Measurements from ENCODE around the gene FBXL14.

The FBXL14 gene

GRCh38 chr12:1523558-1524050 lies 70.8 kb downstream of the FBXL14 start:
- Mint-ChIP-seq H3K4me3 (no peak overlapping the region), H3K36me3 (no peaks in the 10 kb centered on the region), H3K27me3 (peaks cover 57 to 67% of the 10 kb centered on the region in 2 donors), H3K27ac (no peak overlapping the region), H3K4me1 (peaks cover 7 to 12% of the 10 kb centered on the region in 2 donors), H3K9me3 (no peaks in the 10 kb centered on the region)
- DNase-seq (no peak), ATAC-seq (replicated peaks) (no peak)

- no peaks in the 10 kb centered on the region for H3K9me3 Mint-ChIP-seq
- no peaks in the 10 kb centered on the region for H3K36me3 Mint-ChIP-seq
- ATAC-seq (replicated peaks) (no peak), DNase-seq (no peak)
- no peak overlapping the region for H3K27ac Mint-ChIP-seq
- peaks cover 56 to 67% of the 10 kb centered on the region in 2 donors for H3K27me3 Mint-ChIP-seq
- H3K4me1 Mint-ChIP-seq: peaks cover 7 to 12% of the 10 kb centered on the region in 2 donors
- H3K4me3 Mint-ChIP-seq: no peak overlapping the region
Observed at GRCh38 chr12:1523046-1523445, 71.3 kb downstream of the FBXL14 start.

- peaks cover 0 to 2% of the 10 kb centered on the region in 2 donors for H3K36me3 Mint-ChIP-seq
- no peak overlapping the region for H3K4me3 Mint-ChIP-seq
- no peak overlapping the region for H3K27ac Mint-ChIP-seq
- H3K9me3 Mint-ChIP-seq: no peaks in the 10 kb centered on the region
- peaks cover 40 to 58% of the 10 kb centered on the region in 2 donors for H3K27me3 Mint-ChIP-seq
- DNase-seq (no peak), ATAC-seq (replicated peaks) (no peak)
- peaks cover 0 to 3% of the 10 kb centered on the region in 2 donors for H3K4me1 Mint-ChIP-seq
Observed at GRCh38 chr12:1519642-1520041, 74.7 kb downstream of the FBXL14 start.

- no peak for DNase-seq
- Mint-ChIP-seq H3K27me3 (peaks cover 36 to 54% of the 10 kb centered on the region in 2 donors), H3K4me1 (peaks cover 0 to 3% of the 10 kb centered on the region in 2 donors), H3K36me3 (peaks cover 0 to 2% of the 10 kb centered on the region in 2 donors), H3K4me3 (no peak overlapping the region), H3K27ac (no peak overlapping the region), H3K9me3 (no peaks in the 10 kb centered on the region)
- ATAC-seq (replicated peaks): no peak
Observed at GRCh38 chr12:1518591-1519516, 75.5 kb downstream of the FBXL14 start.

GRCh38 chr12:1517734-1518525 lies 76.5 kb downstream of the FBXL14 start:
- H3K36me3 Mint-ChIP-seq: peaks cover 0 to 2% of the 10 kb centered on the region in 2 donors
- DNase-seq (no peak), ATAC-seq (replicated peaks) (no peak)
- peaks cover 27 to 52% of the 10 kb centered on the region in 2 donors for H3K27me3 Mint-ChIP-seq
- peaks cover 0 to 3% of the 10 kb centered on the region in 2 donors for H3K4me1 Mint-ChIP-seq
- no peaks in the 10 kb centered on the region for H3K9me3 Mint-ChIP-seq
- H3K4me3 Mint-ChIP-seq: no peak overlapping the region
- no peak overlapping the region for H3K27ac Mint-ChIP-seq

GRCh38 chr12:1517007-1517406 lies 77.4 kb downstream of the FBXL14 start:
- DNase-seq: no peak
- ATAC-seq (replicated peaks): no peak
- H3K36me3 Mint-ChIP-seq: peaks cover 0 to 2% of the 10 kb centered on the region in 2 donors
- H3K27me3 Mint-ChIP-seq: peaks cover 25 to 59% of the 10 kb centered on the region in 2 donors
- H3K9me3 Mint-ChIP-seq: no peaks in the 10 kb centered on the region
- H3K4me3 Mint-ChIP-seq: no peak overlapping the region
- H3K4me1 Mint-ChIP-seq: peaks cover 0 to 3% of the 10 kb centered on the region in 2 donors
- no peak overlapping the region for H3K27ac Mint-ChIP-seq

Measured in stimulated activated naive B cell treated with anti-CD40 and anti-IgM and Interleukin-4, amounts not matched to agents 10 μg/mL and 1 μg/mL and 100 μg/mL, for 72 hours (primary cell).